GM12878 (cell line): Measurements from ENCODE around the gene TEX264. TPM values are rescaled to one million over a fixed set of nuclear protein-coding genes. Genes with fewer than 3 reads are reported as not detected.

Source experiments
- ATAC-seq: fragments of 200-7000 bp; cut with Tn5 transposase; 3 replicates; pipeline ENCODE4 v1.9.1; 2020; ENCODE audit warnings: mild to moderate bottlenecking, moderate library complexity
- BruUV-seq: library from RNA; stranded (reverse); fragments of 400-500 nt; replicated peaks from 2 replicates; lab custom pipeline; 2021; lab: Mats Ljungman, UMichigan
- CTCF ChIA-PET: fragments of 300-600 bp; sonication (Branson Sonifier 250); formaldehyde crosslinking; extraction: SDS; loops from one replicate; lab custom pipeline; 2021; ENCODE audit warnings: inconsistent platforms; lab: Yijun Ruan, JAX
- POLR2A ChIA-PET: fragments of 350-600 bp; formaldehyde crosslinking; extraction: SDS; loops from one replicate; lab custom pipeline; 2021; ENCODE audit warnings: inconsistent platforms; lab: Charles Lee
- RAD21 ChIA-PET: fragments of 300-600 bp; sonication (Branson Sonifier 250); formaldehyde crosslinking; loops from one replicate; lab custom pipeline; 2023; ENCODE audit warnings: antibody characterized with exemption; ENCODE audit not compliant: unreplicated experiment; lab: Charles Lee
- SMC1A ChIA-PET: fragments of 300-600 bp; sonication (Branson Sonifier 250); formaldehyde crosslinking; loops from one replicate; lab custom pipeline; 2023; ENCODE audit not compliant: unreplicated experiment, uncharacterized antibody; lab: Charles Lee
- DNase-seq: peaks from one replicate; pipeline ENCODE4 v3.0.0-alpha.2; 2011; ENCODE audit warnings: low read depth, low spot score
- FAIRE-seq: peaks from 3 replicates; lab custom pipeline; 2011; peaks lifted over from hg19 to GRCh38; lab: Jason Lieb, UNC
- H2AFZ ChIP-seq: 2 replicates; pipeline ENCODE4 v1.6.0; 2011; ENCODE audit warnings: low read depth, low read length, control low read depth; ENCODE audit not compliant: control insufficient read depth
- H3K27ac ChIP-seq: 2 replicates; pipeline ENCODE4 v1.5.1; 2011; ENCODE audit warnings: control low read depth; ENCODE audit not compliant: control insufficient read depth, insufficient read depth
- H3K27me3 ChIP-seq, 2 experiments: replicated peaks in 1 of 2; 2 replicates each; pipeline versions ENCODE4 v1.6.0 to v1.6.1; 2011; ENCODE audit warnings: low read length in 1 of 2; ENCODE audit not compliant: control insufficient read depth in 2 of 2, insufficient read depth in 2 of 2
- H3K36me3 ChIP-seq, 2 experiments: 2 replicates each; pipeline ENCODE4 v1.5.1; 2011; ENCODE audit warnings: low read length in 1 of 2; ENCODE audit not compliant: control insufficient read depth in 2 of 2, insufficient read depth in 2 of 2
- H3K4me1 ChIP-seq: 2 replicates; pipeline ENCODE4 v1.6.1; 2011; ENCODE audit warnings: mild to moderate bottlenecking, low read length, moderate library complexity, mixed read lengths; ENCODE audit not compliant: control insufficient read depth, insufficient read depth
- H3K4me2 ChIP-seq: 2 replicates; pipeline ENCODE4 v1.6.0; 2011; ENCODE audit warnings: control low read depth; ENCODE audit not compliant: control insufficient read depth, insufficient read depth
- H3K4me3 ChIP-seq: fragments of 200-600 bp; sonication (generic); 2 replicates; pipeline ENCODE4 v1.5.1; 2016
- H3K79me2 ChIP-seq: 2 replicates; pipeline ENCODE4 v1.6.0; 2011; ENCODE audit warnings: low read length; ENCODE audit not compliant: control insufficient read depth, insufficient read depth
- H3K9ac ChIP-seq: 2 replicates; pipeline ENCODE4 v1.8.0; 2011; ENCODE audit warnings: low read length, control low read depth, mixed read lengths; ENCODE audit not compliant: control insufficient read depth, insufficient read depth
- H3K9me3 ChIP-seq: replicated peaks from 3 replicates; pipeline ENCODE4 v1.5.1; 2011; ENCODE audit warnings: mild to moderate bottlenecking, low read length; ENCODE audit not compliant: control insufficient read depth, insufficient read depth
- H4K20me1 ChIP-seq: 2 replicates; pipeline ENCODE4 v1.6.0; 2011; ENCODE audit not compliant: control insufficient read depth, insufficient read depth
- ATF7 ChIP-seq: fragments of 450-650 bp; IDR thresholded peaks from 2 replicates; pipeline ENCODE4 v1.6.1; 2016; ENCODE audit warnings: low read depth, mild to moderate bottlenecking
- BHLHE40 ChIP-seq, 2 experiments: fragments of 450-650 bp in 1 of 2; IDR thresholded peaks; 2 replicates each; pipeline ENCODE4 v1.6.1; 2011 to 2017; ENCODE audit warnings: low read depth in 2 of 2, borderline replicate concordance in 1 of 2, improper control_type of control experiment in 1 of 2, low read length in 1 of 2, mild to moderate bottlenecking in 1 of 2
- BRCA1 ChIP-seq: IDR thresholded peaks from 2 replicates; pipeline ENCODE4 v1.6.1; 2011; ENCODE audit warnings: low read depth, low read length, improper control_type of control experiment
- CBX3 ChIP-seq: fragments of 200-600 bp; sonication (generic); IDR thresholded peaks from 2 replicates; pipeline ENCODE4 v1.6.1; 2016; ENCODE audit warnings: low read depth, borderline replicate concordance
- CHD1 ChIP-seq: IDR thresholded peaks from 2 replicates; pipeline ENCODE4 v1.6.1; 2012; ENCODE audit warnings: low read depth, low read length, improper control_type of control experiment
- GATAD2B ChIP-seq: fragments of 450-650 bp; conservative IDR thresholded peaks from 2 replicates; pipeline ENCODE4 v1.6.1; 2017; ENCODE audit warnings: low read depth, mild to moderate bottlenecking, moderate library complexity
- NRF1 ChIP-seq: conservative IDR thresholded peaks from 2 replicates; pipeline ENCODE4 v1.6.1; 2011; ENCODE audit warnings: mild to moderate bottlenecking, low read depth, low read length, improper control_type of control experiment
- PML ChIP-seq: IDR thresholded peaks from 2 replicates; pipeline ENCODE4 v1.6.1; 2012; ENCODE audit warnings: low read length, inconsistent platforms
- STAT3 ChIP-seq: IDR thresholded peaks from 2 replicates; pipeline ENCODE4 v1.6.1; 2011; ENCODE audit warnings: low read depth, low read length, improper control_type of control experiment
- TAF1 ChIP-seq: IDR thresholded peaks from 2 replicates; pipeline ENCODE4 v1.6.1; 2011; ENCODE audit warnings: mild to moderate bottlenecking, low read depth, low read length, borderline replicate concordance
- WRNIP1 ChIP-seq: IDR thresholded peaks from 2 replicates; pipeline ENCODE4 v1.6.1; 2011; ENCODE audit warnings: low read depth, low read length, improper control_type of control experiment, borderline replicate concordance
- YBX1 ChIP-seq: fragments of 450-650 bp; IDR thresholded peaks from 2 replicates; pipeline ENCODE4 v1.6.1; 2016; ENCODE audit warnings: antibody characterized with exemption
- WGBS: methylation state at CpG from one replicate; pipeline ENCODE4 v1.1.6; 2016; ENCODE audit warnings: low lambda C conversion rate; ENCODE audit not compliant: insufficient replicate concordance, insufficient coverage; ENCODE audit errors: missing lambda C conversion rate; 5-methylcytosine and 5-hydroxymethylcytosine counted together
- in situ Hi-C: fragments of 300-500 bp; cut with MboI; formaldehyde crosslinking; loops from 9 replicates; pipeline ENCODE4 v1.14.3; 2018; ENCODE audit warnings: mixed read lengths
- intact Hi-C: fragments of 100-400 bp; cut with micrococcal nuclease; formaldehyde crosslinking; loops from one replicate; pipeline ENCODE4 v1.14.2; 2022; ENCODE audit not compliant: unreplicated experiment
- polyA plus RNA-seq, 11 experiments: library from polyadenylated mRNA; depleted of rRNA in 4 of 11; unstranded in 6 of 11; stranded (reverse) in 5 of 11; fragments of >200 nt; fragmentation: Nextera tagmentation in 4 of 11; fragmentation: Illumina TruSeq in 1 of 11; extraction: Ambion mirVana in 4 of 11; extraction: Trizol in 1 of 11; gene quantifications; 1 replicate in 1 of 11; 2 replicates in 10 of 11; pipeline versions ENCODE4 v1.2.1 to v1.2.3, GENCODE V29; 2011 to 2016; ENCODE audit warnings: inconsistent platforms in 2 of 11, missing spikeins in 2 of 11, low read depth in 1 of 11
- total RNA-seq, 4 experiments: library from RNA; depleted of rRNA in 3 of 4; stranded (reverse); fragments of >200 nt in 3 of 4; fragmentation: Illumina TruSeq in 1 of 4; extraction: Trizol in 1 of 4; gene quantifications; 2 replicates each; pipeline versions ENCODE4 v1.2.1 to v1.2.3, GENCODE V29; 2013 to 2021
- TF ChIP-seq, protein P1 (sequence below): IDR thresholded peaks from 2 replicates; pipeline ENCODE4 v1.6.1; 2012; ENCODE audit warnings: low read depth, low read length, improper control_type of control experiment
- TF ChIP-seq, protein P2 (sequence below): fragments of 450-650 bp; conservative IDR thresholded peaks from 2 replicates; pipeline ENCODE4 v1.6.1; 2017; ENCODE audit warnings: mild to moderate bottlenecking, moderate library complexity

The TEX264 gene
- total and polyA plus RNA-seq, 10 of the 15 experiments (the other 5 are each of a cell fraction or from before 2014, with no cell fraction given) = 3.6 to 63.0 (median 52.4) TPM

DNA sequence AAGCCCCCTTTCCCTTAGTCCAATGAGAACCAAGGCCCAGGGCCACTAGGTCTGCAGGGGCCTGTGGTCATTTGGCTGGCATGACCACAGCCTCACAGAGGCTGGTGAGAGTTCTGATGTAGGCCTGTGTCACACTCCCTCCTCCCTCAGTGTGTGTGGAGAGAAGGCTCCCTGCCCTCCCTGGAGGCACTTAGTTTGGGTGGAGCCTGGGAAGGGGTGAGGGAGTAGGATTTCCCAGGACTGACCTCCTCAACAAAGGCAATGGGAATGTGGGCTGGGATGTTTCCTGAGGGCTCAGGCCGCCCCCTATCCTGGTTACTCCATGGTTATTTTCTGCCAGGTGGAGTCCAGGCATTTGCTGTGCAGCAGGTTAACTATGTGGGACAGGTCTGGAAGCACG lies 7.6 kb downstream of the TEX264 start:
- H3K9ac ChIP-seq = no peak overlapping the region
- H4K20me1 ChIP-seq = no peaks in the 10 kb centered on the region

More for the DNA sequence above, 7.6 kb downstream of the TEX264 start:
- H3K4me1 ChIP-seq = peaks cover 25% of the 10 kb centered on the region
- no TSS peak for BruUV-seq
- peaks cover 3 to 5% of the 10 kb centered on the region in 2 experiments for H3K36me3 ChIP-seq
- FAIRE-seq (no peak), ATAC-seq (no peak), DNase-seq (no peak)
- H3K4me2 ChIP-seq = no peak overlapping the region
- CTCF ChIA-PET = interaction anchor here (1.2 to 11.7 kb wide), 4 partner anchors 7 to 176 kb away, joined by 3 to 243 read pairs (median 161); partner anchors contain the start of genes DCAF1 and TEX264
- no peak overlapping the region for H3K27ac ChIP-seq
- no peak overlapping the region for H2AFZ ChIP-seq
- intact Hi-C loops (no loop called here), in situ Hi-C loops (loop anchor here (25.0 kb wide), 1 partner anchor 1066 kb away; the partner anchor contains the start of genes CISH and MAPKAPK3)
- POLR2A ChIA-PET = interaction anchor here (0.6 kb wide), 1 partner anchor 136 kb away, joined by 8 read pairs; no protein-coding TSS in a partner anchor
- RAD21 ChIA-PET = interaction anchor here (6.4 kb wide), 1 partner anchor 177 kb away, joined by 182 read pairs; the partner anchor contains the start of gene DCAF1
- no peak overlapping the region for H3K4me3 ChIP-seq
- H3K9me3 ChIP-seq = no peaks in the 10 kb centered on the region
- no peaks in the 10 kb centered on the region for H3K27me3 ChIP-seq
- WGBS = 95% methylated on average over 2 of the region's 2 CpGs
- TF ChIP-seq BHLHE40 (IDR thresholded peaks at IDR 0.05; ENCODE audit: borderline replicate concordance in 1 of 2, low read depth in 2 of 2, low read length in 1 of 2) (no peak), CBX3 (no peak), TAF1 (no peak), ATF7 (no peak), STAT3 (no peak), PML (no peak), BRCA1 (no peak), GATAD2B (no peak), CHD1 (no peak), NRF1 (no peak), WRNIP1 (no peak), YBX1 (no peak)
- TF ChIP-seq, protein P1, sequence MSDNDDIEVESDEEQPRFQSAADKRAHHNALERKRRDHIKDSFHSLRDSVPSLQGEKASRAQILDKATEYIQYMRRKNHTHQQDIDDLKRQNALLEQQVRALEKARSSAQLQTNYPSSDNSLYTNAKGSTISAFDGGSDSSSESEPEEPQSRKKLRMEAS = no peak
- TF ChIP-seq, protein P2, sequence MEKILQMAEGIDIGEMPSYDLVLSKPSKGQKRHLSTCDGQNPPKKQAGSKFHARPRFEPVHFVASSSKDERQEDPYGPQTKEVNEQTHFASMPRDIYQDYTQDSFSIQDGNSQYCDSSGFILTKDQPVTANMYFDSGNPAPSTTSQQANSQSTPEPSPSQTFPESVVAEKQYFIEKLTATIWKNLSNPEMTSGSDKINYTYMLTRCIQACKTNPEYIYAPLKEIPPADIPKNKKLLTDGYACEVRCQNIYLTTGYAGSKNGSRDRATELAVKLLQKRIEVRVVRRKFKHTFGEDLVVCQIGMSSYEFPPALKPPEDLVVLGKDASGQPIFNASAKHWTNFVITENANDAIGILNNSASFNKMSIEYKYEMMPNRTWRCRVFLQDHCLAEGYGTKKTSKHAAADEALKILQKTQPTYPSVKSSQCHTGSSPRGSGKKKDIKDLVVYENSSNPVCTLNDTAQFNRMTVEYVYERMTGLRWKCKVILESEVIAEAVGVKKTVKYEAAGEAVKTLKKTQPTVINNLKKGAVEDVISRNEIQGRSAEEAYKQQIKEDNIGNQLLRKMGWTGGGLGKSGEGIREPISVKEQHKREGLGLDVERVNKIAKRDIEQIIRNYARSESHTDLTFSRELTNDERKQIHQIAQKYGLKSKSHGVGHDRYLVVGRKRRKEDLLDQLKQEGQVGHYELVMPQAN = no peak
- SMC1A ChIA-PET = interaction anchor here (5.2 kb wide), 1 partner anchor 178 kb away, joined by 113 read pairs; the partner anchor contains the start of gene DCAF1
- H3K79me2 ChIP-seq = peaks cover 9% of the 10 kb centered on the region
